GM19438 (cell line): Measurements from ENCODE around the gene CNIH3.
A peak's percentile ranks its signal among the peaks of the same experiment; 100 is the strongest.

ENCODE experiments used
- ATAC-seq: cut with Tn5 transposase; IDR thresholded peaks from one replicate; pipeline ENCODE4 v1.9.1; 2021; ENCODE audit warnings: low read depth; ENCODE audit not compliant: unreplicated experiment

The CNIH3 gene

GRCh38 chr1:224737353-224737727, 121.2 kb downstream of the CNIH3 start:
- ATAC-seq = no peak

- peak; percentile 8 for ATAC-seq
These were observed 123.3 kb downstream of the CNIH3 start for GRCh38 chr1:224739303-224739996.

GRCh38 chr1:224739997-224740684, 124.0 kb downstream of the CNIH3 start:
- peak; percentile 69 for ATAC-seq

- ATAC-seq = no peak
These were observed 124.6 kb downstream of the CNIH3 start for GRCh38 chr1:224740685-224741052.

- ATAC-seq = no peak
These were observed 126.2 kb downstream of the CNIH3 start for GRCh38 chr1:224742349-224742748.

GRCh38 chr1:224743608-224744164, 127.6 kb downstream of the CNIH3 start:
- no peak for ATAC-seq

- ATAC-seq = no peak
These were observed 128.4 kb downstream of the CNIH3 start for GRCh38 chr1:224744521-224744920.

- no peak for ATAC-seq
These were observed 129.3 kb downstream of the CNIH3 start for GRCh38 chr1:224745394-224745793.

GRCh38 chr1:224745924-224746323, 129.8 kb downstream of the CNIH3 start:
- peak; percentile 50 for ATAC-seq

GRCh38 chr1:224747578-224747977, 131.5 kb downstream of the CNIH3 start:
- no peak for ATAC-seq

- no peak for ATAC-seq
These were observed 133.8 kb downstream of the CNIH3 start for GRCh38 chr1:224749916-224750315.

GRCh38 chr1:224751624-224752311, 135.7 kb downstream of the CNIH3 start:
- no peak for ATAC-seq

GRCh38 chr1:224753491-224753890, 137.4 kb downstream of the CNIH3 start:
- ATAC-seq = no peak

GRCh38 chr1:224755586-224755985, 139.5 kb downstream of the CNIH3 start:
- ATAC-seq = no peak

- ATAC-seq = no peak
These were observed 141.4 kb downstream of the CNIH3 start for GRCh38 chr1:224757508-224757907.

GRCh38 chr1:224759135-224759534, 143.0 kb downstream of the CNIH3 start:
- ATAC-seq = no peak

GRCh38 chr1:224759681-224760091, 143.6 kb downstream of the CNIH3 start:
- no peak for ATAC-seq

GRCh38 chr1:224760163-224760562, 144.0 kb downstream of the CNIH3 start:
- ATAC-seq = no peak

GRCh38 chr1:224761245-224761644, 145.1 kb downstream of the CNIH3 start:
- no peak for ATAC-seq

GRCh38 chr1:224762046-224762445, 145.9 kb downstream of the CNIH3 start:
- no peak for ATAC-seq

- no peak for ATAC-seq
These were observed 146.6 kb downstream of the CNIH3 start for GRCh38 chr1:224762701-224763100.
